A549 (cell line): ENCODE measurements around the gene ANKRD35.

Source experiments
- CBX8 ChIP-seq: fragments of 200-600 bp; sonication (generic); IDR thresholded peaks from 2 replicates; pipeline ENCODE4 v1.6.1; 2016
- EHMT2 ChIP-seq: fragments of 200-600 bp; sonication (generic); IDR thresholded peaks from 2 replicates; pipeline ENCODE4 v1.6.1; 2016; ENCODE audit warnings: antibody characterized with exemption, low read depth, mild to moderate bottlenecking, moderate library complexity
- HEYL ChIP-seq: fragments of 250-450 bp; sonication (Bioruptor Pico); IDR thresholded peaks from 2 replicates; pipeline ENCODE4 v1.8.0; 2021; ENCODE audit warnings: mild to moderate bottlenecking, moderate library complexity
- MAZ ChIP-seq: fragments of 150-350 bp; IDR thresholded peaks from 2 replicates; pipeline ENCODE4 v1.6.1; 2014; ENCODE audit warnings: antibody characterized with exemption, low read depth, low read length, borderline replicate concordance
- NFE2L2 ChIP-seq: fragments of 150-350 bp; conservative IDR thresholded peaks from 2 replicates; pipeline ENCODE4 v1.6.1; 2014; ENCODE audit warnings: low read length
- POLR2A ChIP-seq: IDR thresholded peaks from 2 replicates; pipeline ENCODE4 v1.6.1; 2012; ENCODE audit warnings: mild to moderate bottlenecking, low read length
- SREBF2 ChIP-seq: fragments of 450-650 bp; IDR thresholded peaks from 2 replicates; pipeline ENCODE4 v1.6.1; 2014; ENCODE audit warnings: mild to moderate bottlenecking, moderate library complexity
- ZC3H11A ChIP-seq: fragments of 450-650 bp; IDR thresholded peaks from 2 replicates; pipeline ENCODE4 v1.6.1; 2014; ENCODE audit warnings: antibody characterized with exemption, mild to moderate bottlenecking
- TF ChIP-seq, protein P1 (sequence below): fragments of >200 bp; sonication (Bioruptor Twin); formaldehyde crosslinking; IDR thresholded peaks from 3 replicates; pipeline ENCODE4 v1.5.1; 2016
- TF ChIP-seq, protein P2 (sequence below): IDR thresholded peaks from 2 replicates; pipeline ENCODE4 v1.6.1; 2012
- TF ChIP-seq, protein P3 (sequence below): IDR thresholded peaks from 2 replicates; pipeline ENCODE4 v1.6.1; 2012; ENCODE audit warnings: low read depth, borderline replicate concordance

DNA sequence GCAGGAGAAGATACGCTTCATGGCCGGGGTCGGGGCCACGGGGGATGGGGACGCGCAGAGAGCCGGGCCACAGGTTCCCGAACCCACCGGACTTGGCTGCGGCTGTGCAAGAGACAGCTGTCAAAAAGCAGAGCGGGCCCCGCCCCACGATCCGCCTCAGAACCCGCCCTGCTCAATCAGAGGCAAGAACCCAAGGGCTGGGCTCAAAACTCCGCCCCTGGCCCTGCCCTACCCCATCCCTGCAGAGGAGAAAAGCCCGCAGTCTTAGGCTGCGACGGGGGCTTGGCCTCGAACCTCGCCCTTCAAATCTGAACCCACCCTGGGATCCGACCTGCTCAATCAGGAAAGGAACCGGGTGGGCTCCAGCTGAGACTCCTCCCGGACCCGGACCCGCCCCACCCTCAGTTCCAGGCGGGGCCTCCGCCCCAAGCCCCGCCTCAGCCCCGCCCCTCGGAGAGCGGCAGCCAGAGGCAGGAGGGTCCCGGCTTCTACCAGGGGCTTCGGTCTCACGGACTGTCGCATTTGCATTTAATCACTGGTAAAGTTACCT is at the start of gene ANKRD35:
- TF ChIP-seq, protein P1, sequence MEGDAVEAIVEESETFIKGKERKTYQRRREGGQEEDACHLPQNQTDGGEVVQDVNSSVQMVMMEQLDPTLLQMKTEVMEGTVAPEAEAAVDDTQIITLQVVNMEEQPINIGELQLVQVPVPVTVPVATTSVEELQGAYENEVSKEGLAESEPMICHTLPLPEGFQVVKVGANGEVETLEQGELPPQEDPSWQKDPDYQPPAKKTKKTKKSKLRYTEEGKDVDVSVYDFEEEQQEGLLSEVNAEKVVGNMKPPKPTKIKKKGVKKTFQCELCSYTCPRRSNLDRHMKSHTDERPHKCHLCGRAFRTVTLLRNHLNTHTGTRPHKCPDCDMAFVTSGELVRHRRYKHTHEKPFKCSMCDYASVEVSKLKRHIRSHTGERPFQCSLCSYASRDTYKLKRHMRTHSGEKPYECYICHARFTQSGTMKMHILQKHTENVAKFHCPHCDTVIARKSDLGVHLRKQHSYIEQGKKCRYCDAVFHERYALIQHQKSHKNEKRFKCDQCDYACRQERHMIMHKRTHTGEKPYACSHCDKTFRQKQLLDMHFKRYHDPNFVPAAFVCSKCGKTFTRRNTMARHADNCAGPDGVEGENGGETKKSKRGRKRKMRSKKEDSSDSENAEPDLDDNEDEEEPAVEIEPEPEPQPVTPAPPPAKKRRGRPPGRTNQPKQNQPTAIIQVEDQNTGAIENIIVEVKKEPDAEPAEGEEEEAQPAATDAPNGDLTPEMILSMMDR = no peak
- no peak for TF ChIP-seq NFE2L2
- TF ChIP-seq, protein P2, sequence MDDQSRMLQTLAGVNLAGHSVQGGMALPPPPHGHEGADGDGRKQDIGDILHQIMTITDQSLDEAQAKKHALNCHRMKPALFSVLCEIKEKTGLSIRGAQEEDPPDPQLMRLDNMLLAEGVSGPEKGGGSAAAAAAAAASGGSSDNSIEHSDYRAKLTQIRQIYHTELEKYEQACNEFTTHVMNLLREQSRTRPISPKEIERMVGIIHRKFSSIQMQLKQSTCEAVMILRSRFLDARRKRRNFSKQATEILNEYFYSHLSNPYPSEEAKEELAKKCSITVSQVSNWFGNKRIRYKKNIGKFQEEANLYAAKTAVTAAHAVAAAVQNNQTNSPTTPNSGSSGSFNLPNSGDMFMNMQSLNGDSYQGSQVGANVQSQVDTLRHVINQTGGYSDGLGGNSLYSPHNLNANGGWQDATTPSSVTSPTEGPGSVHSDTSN = no peak
- TF ChIP-seq ZC3H11A = no peak
- TF ChIP-seq, protein P3, sequence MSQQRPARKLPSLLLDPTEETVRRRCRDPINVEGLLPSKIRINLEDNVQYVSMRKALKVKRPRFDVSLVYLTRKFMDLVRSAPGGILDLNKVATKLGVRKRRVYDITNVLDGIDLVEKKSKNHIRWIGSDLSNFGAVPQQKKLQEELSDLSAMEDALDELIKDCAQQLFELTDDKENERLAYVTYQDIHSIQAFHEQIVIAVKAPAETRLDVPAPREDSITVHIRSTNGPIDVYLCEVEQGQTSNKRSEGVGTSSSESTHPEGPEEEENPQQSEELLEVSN = no peak
- TF ChIP-seq EHMT2 = no peak
- no peak for TF ChIP-seq HEYL (CRISPR knock-in tag)
- TF ChIP-seq SREBF2 = no peak
- TF ChIP-seq POLR2A = no peak
- TF ChIP-seq CBX8 = no peak
- TF ChIP-seq MAZ = no peak
